DND-41 (cell line): ENCODE measurements around the gene HSPA2.

Experiments
- ATAC-seq: fragments of 200-7000 bp; cut with Tn5 transposase; 3 replicates; pipeline ENCODE4 v1.9.1; 2021; ENCODE audit warnings: low read depth; ENCODE audit not compliant: insufficient read depth
- DNase-seq: peaks from one replicate; pipeline ENCODE4 v3.0.0-alpha.2; 2020
- H2AFZ ChIP-seq: 2 replicates; pipeline ENCODE4 v1.6.0; 2012; ENCODE audit warnings: low read depth, low read length
- H3K27ac ChIP-seq: 2 replicates; pipeline ENCODE4 v1.5.1; 2012; ENCODE audit warnings: low read length, inconsistent platforms
- H3K27me3 ChIP-seq: fragments of 200-600 bp; sonication (generic); 2 replicates; pipeline ENCODE4 v1.6.0; 2012; ENCODE audit warnings: low read length, mild to moderate bottlenecking, inconsistent platforms; ENCODE audit not compliant: insufficient read depth, poor library complexity
- H3K36me3 ChIP-seq: 2 replicates; pipeline ENCODE4 v1.5.1; 2012; ENCODE audit warnings: low read length, inconsistent platforms; ENCODE audit not compliant: insufficient read depth
- H3K4me1 ChIP-seq: 2 replicates; pipeline ENCODE4 v1.5.1; 2012; ENCODE audit warnings: mild to moderate bottlenecking, low read length; ENCODE audit not compliant: insufficient read depth
- H3K4me2 ChIP-seq: 2 replicates; pipeline ENCODE4 v1.6.0; 2012; ENCODE audit warnings: mild to moderate bottlenecking, moderate library complexity, low read length, inconsistent platforms; ENCODE audit not compliant: insufficient read depth
- H3K4me3 ChIP-seq, 2 experiments: fragments of 200-600 bp in 1 of 2; shearing (Covaris generic) in 1 of 2; 2 replicates each; pipeline ENCODE4 v1.5.1; 2012 to 2016; ENCODE audit warnings: inconsistent platforms in 2 of 2, low read length in 2 of 2, mild to moderate bottlenecking in 2 of 2, low read depth in 1 of 2, moderate library complexity in 1 of 2
- H3K79me2 ChIP-seq: 2 replicates; pipeline ENCODE4 v1.6.0; 2012; ENCODE audit warnings: low read length, inconsistent platforms; ENCODE audit not compliant: insufficient read depth
- H3K9ac ChIP-seq: 2 replicates; pipeline ENCODE4 v1.6.0; 2012; ENCODE audit warnings: low read depth, mild to moderate bottlenecking, inconsistent platforms, low read length, moderate library complexity
- H3K9me3 ChIP-seq: 2 replicates; pipeline ENCODE4 v1.5.1; 2012; ENCODE audit warnings: low read length, moderate library complexity, mild to moderate bottlenecking, inconsistent platforms; ENCODE audit not compliant: insufficient read depth, severe bottlenecking
- H4K20me1 ChIP-seq: 2 replicates; pipeline ENCODE4 v1.6.0; 2012; ENCODE audit warnings: low read length; ENCODE audit not compliant: insufficient read depth
- CTCF ChIP-seq: IDR thresholded peaks from 2 replicates; pipeline ENCODE4 v1.5.1; 2012; ENCODE audit warnings: borderline replicate concordance, low read length, moderate library complexity, mild to moderate bottlenecking; ENCODE audit not compliant: poor library complexity, severe bottlenecking; ENCODE audit errors: extremely low read depth
- EZH2 ChIP-seq: IDR thresholded peaks from 3 replicates; pipeline ENCODE4 v1.6.1; 2012; ENCODE audit warnings: borderline replicate concordance, low read depth, mild to moderate bottlenecking, moderate library complexity, low read length, inconsistent platforms; ENCODE audit not compliant: severe bottlenecking

Gene HSPA2

GRCh38 chr14:64577211-64577610 is 36.7 kb downstream of the HSPA2 start:
- Histone ChIP-seq H2AFZ (no peak overlapping the region), H3K27me3 (no peaks in the 10 kb centered on the region), H4K20me1 (no peaks in the 10 kb centered on the region), H3K36me3 (no peaks in the 10 kb centered on the region), H3K9me3 (no peaks in the 10 kb centered on the region), H3K27ac (no peak overlapping the region), H3K9ac (no peak overlapping the region), H3K79me2 (no peaks in the 10 kb centered on the region), H3K4me2 (no peak overlapping the region), H3K4me1 (no peaks in the 10 kb centered on the region), H3K4me3 (no peak overlapping the region)
- no peak for ATAC-seq
- no peak for DNase-seq
- TF ChIP-seq CTCF (no peak), EZH2 (no peak)

DNA sequence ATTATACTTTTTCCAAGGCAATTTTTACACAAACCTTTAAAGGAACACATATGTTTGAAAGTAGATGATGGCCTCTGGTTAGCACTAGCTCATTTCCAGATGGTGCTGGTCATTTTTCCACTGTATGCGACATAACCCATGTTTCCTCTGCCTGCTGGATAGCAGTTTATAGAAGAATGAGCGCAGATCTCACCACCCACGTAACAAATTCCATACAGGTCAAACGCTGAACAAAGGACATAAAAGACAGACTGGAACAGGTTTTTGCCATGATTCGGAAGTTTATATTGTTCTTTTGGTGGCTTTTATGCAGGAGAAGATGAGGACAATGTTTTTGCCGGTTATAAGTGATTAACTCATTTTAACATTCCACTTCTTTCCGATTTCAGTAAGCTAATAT is 39.9 kb downstream of the HSPA2 start:
- H3K9me3 ChIP-seq: no peaks in the 10 kb centered on the region
- no peaks in the 10 kb centered on the region for H3K27me3 ChIP-seq
- no peaks in the 10 kb centered on the region for H4K20me1 ChIP-seq
- H3K4me3 ChIP-seq: no peak overlapping the region
- TF ChIP-seq EZH2: no peak
- TF ChIP-seq CTCF: no peak
- no peak overlapping the region for H3K9ac ChIP-seq
- H3K79me2 ChIP-seq: no peaks in the 10 kb centered on the region
- H3K27ac ChIP-seq: no peak overlapping the region
- no peak overlapping the region for H3K4me2 ChIP-seq
- no peaks in the 10 kb centered on the region for H3K36me3 ChIP-seq
- H3K4me1 ChIP-seq: no peaks in the 10 kb centered on the region
- no peak for ATAC-seq
- DNase-seq: no peak
- H2AFZ ChIP-seq: no peak overlapping the region

- Histone ChIP-seq H3K9ac (no peak overlapping the region), H3K9me3 (no peaks in the 10 kb centered on the region), H3K4me3 (no peak overlapping the region), H4K20me1 (no peaks in the 10 kb centered on the region), H2AFZ (no peak overlapping the region), H3K4me2 (no peak overlapping the region), H3K4me1 (no peaks in the 10 kb centered on the region), H3K36me3 (no peaks in the 10 kb centered on the region), H3K27ac (no peak overlapping the region), H3K27me3 (no peaks in the 10 kb centered on the region), H3K79me2 (no peaks in the 10 kb centered on the region)
- no peak for TF ChIP-seq CTCF
- TF ChIP-seq EZH2: no peak
- DNase-seq: no peak
- no peak for ATAC-seq
These were observed 40.8 kb downstream of the HSPA2 start for GRCh38 chr14:64581363-64581762.

DNA sequence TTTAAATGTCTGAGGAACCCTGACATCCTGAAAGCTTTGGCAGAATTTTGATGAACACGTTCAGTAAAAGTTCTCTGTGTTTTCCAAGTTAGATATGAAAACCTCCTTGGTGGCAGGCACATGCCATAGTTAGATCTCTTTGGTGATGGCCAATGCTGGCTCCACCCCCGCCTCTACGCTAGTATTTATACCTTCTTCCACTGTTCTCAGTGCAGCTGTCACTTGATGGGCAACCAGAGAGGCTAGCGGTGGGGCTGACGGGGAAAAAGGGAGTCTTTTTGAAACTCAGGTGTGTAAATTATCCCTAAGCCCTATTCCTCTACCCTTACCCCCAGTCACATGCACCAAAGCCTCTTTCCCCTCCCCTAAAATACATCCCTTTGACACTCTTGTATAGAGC is 41.3 kb downstream of the HSPA2 start:
- H3K4me1 ChIP-seq: no peaks in the 10 kb centered on the region
- no peaks in the 10 kb centered on the region for H3K79me2 ChIP-seq
- no peaks in the 10 kb centered on the region for H3K9me3 ChIP-seq
- no peak overlapping the region; the same call in 1 of the 2 replicates for H2AFZ ChIP-seq
- no peak overlapping the region for H3K4me3 ChIP-seq
- TF ChIP-seq CTCF (no peak), EZH2 (no peak)
- no peak overlapping the region for H3K4me2 ChIP-seq
- ATAC-seq: no peak
- no peaks in the 10 kb centered on the region for H3K27me3 ChIP-seq
- no peak overlapping the region for H3K27ac ChIP-seq
- DNase-seq: no peak
- H4K20me1 ChIP-seq: no peaks in the 10 kb centered on the region
- no peak overlapping the region for H3K9ac ChIP-seq
- H3K36me3 ChIP-seq: no peaks in the 10 kb centered on the region
